Fibroblast of peridontal ligament (primary cell): ENCODE results near the gene INO80C.

Experiments used
- DNase-seq: peaks from one replicate; pipeline ENCODE4 v3.0.0-alpha.2; 2010; ENCODE audit errors: extremely low read depth

The INO80C gene

GRCh38 chr18:35513181-35513936 is 15.6 kb upstream of the INO80C start:
- DNase-seq = no peak

GRCh38 chr18:35512761-35513160 is 15.0 kb upstream of the INO80C start:
- DNase-seq = no peak

- no peak for DNase-seq
Measured at GRCh38 chr18:35511833-35512232, 14.1 kb upstream of the INO80C start.

- DNase-seq = no peak
Measured at GRCh38 chr18:35511428-35511827, 13.7 kb upstream of the INO80C start.

GRCh38 chr18:35510076-35510651 is 12.4 kb upstream of the INO80C start:
- no peak for DNase-seq

- no peak for DNase-seq
Measured at GRCh38 chr18:35508746-35509338, 11.1 kb upstream of the INO80C start.

GRCh38 chr18:35508030-35508429 is 10.3 kb upstream of the INO80C start:
- DNase-seq = no peak

- no peak for DNase-seq
Measured at GRCh38 chr18:35507623-35508022, 9.9 kb upstream of the INO80C start.

GRCh38 chr18:35507192-35507591 is 9.4 kb upstream of the INO80C start:
- no peak for DNase-seq

GRCh38 chr18:35506024-35506712 is 8.4 kb upstream of the INO80C start:
- no peak for DNase-seq

- no peak for DNase-seq
Measured at GRCh38 chr18:35504996-35505395, 7.2 kb upstream of the INO80C start.

GRCh38 chr18:35502052-35502451 is 4.3 kb upstream of the INO80C start:
- no peak for DNase-seq

- DNase-seq = no peak
Measured at GRCh38 chr18:35501369-35501768, 3.6 kb upstream of the INO80C start.

- DNase-seq = no peak
Measured at GRCh38 chr18:35500113-35500512, 2.4 kb upstream of the INO80C start.

GRCh38 chr18:35497027-35497369 is 762 bp downstream of the INO80C start:
- peak; percentile 69 for DNase-seq

GRCh38 chr18:35495536-35496314 is 2.0 kb downstream of the INO80C start:
- peak; percentile 66 for DNase-seq

- DNase-seq = no peak
Measured at GRCh38 chr18:35494251-35495220, 3.2 kb downstream of the INO80C start.

GRCh38 chr18:35491700-35492077 is 6.1 kb downstream of the INO80C start:
- DNase-seq = no peak

GRCh38 chr18:35490894-35491699 is 6.7 kb downstream of the INO80C start:
- DNase-seq = no peak

- DNase-seq = no peak
Measured at GRCh38 chr18:35489913-35490490, 7.8 kb downstream of the INO80C start.
